ENCODE results near the gene UCHL3.

DNA sequence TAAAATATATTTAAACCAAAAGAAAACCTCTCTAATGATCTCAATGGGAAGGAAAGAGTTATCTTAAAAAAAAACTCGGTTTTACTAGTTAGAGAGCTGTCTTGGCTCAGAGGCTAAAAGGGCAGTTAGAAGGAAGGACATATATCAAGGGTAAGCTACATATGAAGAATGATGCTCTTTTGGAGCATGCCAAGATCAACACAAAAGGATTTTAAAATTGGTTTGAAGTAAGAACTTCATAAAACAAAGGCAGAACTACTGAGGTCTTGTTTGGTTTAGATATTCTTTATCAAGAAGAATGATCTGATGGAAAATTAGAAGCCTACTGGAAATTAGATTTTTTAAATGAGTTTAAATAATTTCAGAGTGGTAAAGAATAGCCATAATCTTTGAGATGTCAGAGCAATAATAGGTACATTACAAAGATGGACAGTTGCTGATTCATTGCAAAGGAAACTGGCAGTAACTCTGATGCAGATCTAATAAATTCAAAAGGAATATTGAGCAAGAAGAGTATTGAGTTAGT lies 47.1 kb downstream of the UCHL3 start:
- TF ChIP-seq, protein P1, sequence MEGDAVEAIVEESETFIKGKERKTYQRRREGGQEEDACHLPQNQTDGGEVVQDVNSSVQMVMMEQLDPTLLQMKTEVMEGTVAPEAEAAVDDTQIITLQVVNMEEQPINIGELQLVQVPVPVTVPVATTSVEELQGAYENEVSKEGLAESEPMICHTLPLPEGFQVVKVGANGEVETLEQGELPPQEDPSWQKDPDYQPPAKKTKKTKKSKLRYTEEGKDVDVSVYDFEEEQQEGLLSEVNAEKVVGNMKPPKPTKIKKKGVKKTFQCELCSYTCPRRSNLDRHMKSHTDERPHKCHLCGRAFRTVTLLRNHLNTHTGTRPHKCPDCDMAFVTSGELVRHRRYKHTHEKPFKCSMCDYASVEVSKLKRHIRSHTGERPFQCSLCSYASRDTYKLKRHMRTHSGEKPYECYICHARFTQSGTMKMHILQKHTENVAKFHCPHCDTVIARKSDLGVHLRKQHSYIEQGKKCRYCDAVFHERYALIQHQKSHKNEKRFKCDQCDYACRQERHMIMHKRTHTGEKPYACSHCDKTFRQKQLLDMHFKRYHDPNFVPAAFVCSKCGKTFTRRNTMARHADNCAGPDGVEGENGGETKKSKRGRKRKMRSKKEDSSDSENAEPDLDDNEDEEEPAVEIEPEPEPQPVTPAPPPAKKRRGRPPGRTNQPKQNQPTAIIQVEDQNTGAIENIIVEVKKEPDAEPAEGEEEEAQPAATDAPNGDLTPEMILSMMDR (IDR thresholded peaks at IDR 0.05; ENCODE audit: extremely low read depth in 1 of 2, insufficient read depth in 1 of 2, low read depth in 1 of 2, low read length in 2 of 2), result no peak
- no peak for TF ChIP-seq POLR2A (IDR thresholded peaks at IDR 0.05; ENCODE audit: low read depth, low read length)
